ENCODE measurements around the gene ITFG1.

The ITFG1 gene

DNA sequence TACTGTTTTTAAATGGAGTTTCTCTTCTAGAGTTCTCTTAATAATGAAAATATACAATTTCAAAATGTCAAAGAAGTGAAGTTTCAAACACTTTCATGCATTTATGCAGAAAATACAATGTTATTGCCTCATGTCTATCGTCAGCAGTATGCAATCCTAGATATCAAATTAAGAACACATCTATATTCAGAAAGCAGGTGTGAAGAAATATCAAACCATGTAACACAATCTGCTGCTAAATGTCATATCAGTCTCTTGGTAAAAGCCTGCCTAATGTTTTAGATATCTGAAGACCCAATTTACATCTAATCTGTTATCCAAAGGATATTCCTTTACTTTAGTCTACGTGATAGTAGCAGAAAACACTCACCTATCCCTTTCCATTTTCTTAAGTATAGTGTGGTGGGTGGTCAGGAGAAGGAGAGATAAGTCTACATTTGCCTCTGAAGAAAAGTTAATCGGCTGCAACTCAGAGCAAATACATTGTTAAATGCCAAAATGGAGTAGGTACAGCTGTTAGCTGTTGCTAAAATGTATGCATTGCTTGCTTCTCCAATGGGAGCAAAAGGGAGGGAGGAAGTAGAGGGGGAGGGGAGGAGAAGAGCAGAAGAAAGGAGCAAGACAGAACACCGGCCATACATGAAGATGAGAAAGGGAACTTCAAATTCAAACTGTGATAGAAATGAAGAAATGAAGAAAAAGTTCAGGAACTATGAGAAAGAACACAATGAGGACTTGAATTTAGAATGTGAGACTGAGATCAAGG is 64.9 kb downstream of the ITFG1 start:
- peaks cover 11% of the 10 kb centered on the region; the same call in 1 of the 2 replicates for H3K36me3 ChIP-seq (ENCODE audit: insufficient read depth, low read length)
- H4K20me1 ChIP-seq (ENCODE audit: insufficient read depth, low read length, poor library complexity, severe bottlenecking) = no peaks in the 10 kb centered on the region
- H3K4me3 ChIP-seq (ENCODE audit: low read length, poor library complexity, severe bottlenecking) = no peak overlapping the region
- H3F3A ChIP-seq (ENCODE audit: low read depth) = no peaks in the 10 kb centered on the region
- H3K9ac ChIP-seq (ENCODE audit: low read depth, low read length, poor library complexity, severe bottlenecking) = no peak overlapping the region
- peaks cover 18% of the 10 kb centered on the region for H3K4me1 ChIP-seq (ENCODE audit: insufficient read depth, low read length, poor library complexity, severe bottlenecking)
- no peak for TF ChIP-seq EZH2phosphoT487 (IDR thresholded peaks at IDR 0.05; ENCODE audit: borderline replicate concordance)
- TF ChIP-seq, protein P1, sequence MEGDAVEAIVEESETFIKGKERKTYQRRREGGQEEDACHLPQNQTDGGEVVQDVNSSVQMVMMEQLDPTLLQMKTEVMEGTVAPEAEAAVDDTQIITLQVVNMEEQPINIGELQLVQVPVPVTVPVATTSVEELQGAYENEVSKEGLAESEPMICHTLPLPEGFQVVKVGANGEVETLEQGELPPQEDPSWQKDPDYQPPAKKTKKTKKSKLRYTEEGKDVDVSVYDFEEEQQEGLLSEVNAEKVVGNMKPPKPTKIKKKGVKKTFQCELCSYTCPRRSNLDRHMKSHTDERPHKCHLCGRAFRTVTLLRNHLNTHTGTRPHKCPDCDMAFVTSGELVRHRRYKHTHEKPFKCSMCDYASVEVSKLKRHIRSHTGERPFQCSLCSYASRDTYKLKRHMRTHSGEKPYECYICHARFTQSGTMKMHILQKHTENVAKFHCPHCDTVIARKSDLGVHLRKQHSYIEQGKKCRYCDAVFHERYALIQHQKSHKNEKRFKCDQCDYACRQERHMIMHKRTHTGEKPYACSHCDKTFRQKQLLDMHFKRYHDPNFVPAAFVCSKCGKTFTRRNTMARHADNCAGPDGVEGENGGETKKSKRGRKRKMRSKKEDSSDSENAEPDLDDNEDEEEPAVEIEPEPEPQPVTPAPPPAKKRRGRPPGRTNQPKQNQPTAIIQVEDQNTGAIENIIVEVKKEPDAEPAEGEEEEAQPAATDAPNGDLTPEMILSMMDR (conservative IDR thresholded peaks at IDR 0.05; ENCODE audit: low read length) = no peak
- no peaks in the 10 kb centered on the region for H3K79me2 ChIP-seq (ENCODE audit: insufficient read depth, low read length)
- H3K4me2 ChIP-seq (ENCODE audit: low read depth, low read length, poor library complexity, severe bottlenecking) = no peak overlapping the region
- no peaks in the 10 kb centered on the region for H3K27me3 ChIP-seq (ENCODE audit: insufficient read depth, low read length, poor library complexity, severe bottlenecking)
- H3K9me2 ChIP-seq (replicated peaks; ENCODE audit: low read depth, low read length) = no peaks in the 10 kb centered on the region
- no peak overlapping the region for H2AFZ ChIP-seq (ENCODE audit: low read length)
- no peaks in the 10 kb centered on the region for H3K9me3 ChIP-seq (ENCODE audit: insufficient read depth, low read depth, low read length)

DNA sequence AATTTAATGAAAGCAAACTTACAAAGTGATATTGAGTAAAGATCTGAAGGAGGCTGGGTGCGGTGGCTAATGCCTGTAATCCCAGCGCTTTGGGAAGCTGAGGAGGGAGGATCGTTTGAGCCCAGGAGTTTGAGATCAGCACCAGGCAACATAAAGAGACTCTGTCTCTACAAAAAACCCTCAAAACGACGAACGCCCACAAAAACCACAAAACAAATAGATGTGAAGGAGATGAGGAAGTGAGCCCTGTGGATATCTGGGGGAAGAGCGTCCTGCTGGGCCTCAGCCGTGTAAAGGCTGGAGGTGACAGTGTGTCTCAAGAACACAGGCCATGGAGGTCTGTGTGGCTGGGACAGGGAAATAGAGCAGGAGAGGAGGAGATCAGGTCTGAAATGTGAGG is 68.8 kb downstream of the ITFG1 start:
- no peak overlapping the region for H3K4me3 ChIP-seq (ENCODE audit: low read length, poor library complexity, severe bottlenecking)
- H3K9me2 ChIP-seq (replicated peaks; ENCODE audit: low read depth, low read length) = no peaks in the 10 kb centered on the region
- H3K9ac ChIP-seq (ENCODE audit: low read depth, low read length, poor library complexity, severe bottlenecking) = no peak overlapping the region
- H3K4me1 ChIP-seq (ENCODE audit: insufficient read depth, low read length, poor library complexity, severe bottlenecking) = peaks cover 11% of the 10 kb centered on the region
- no peaks in the 10 kb centered on the region for H3K79me2 ChIP-seq (ENCODE audit: insufficient read depth, low read length)
- H3F3A ChIP-seq (ENCODE audit: low read depth) = no peaks in the 10 kb centered on the region
- no peak for TF ChIP-seq EZH2phosphoT487 (IDR thresholded peaks at IDR 0.05; ENCODE audit: borderline replicate concordance)
- TF ChIP-seq, protein P1 (conservative IDR thresholded peaks at IDR 0.05; ENCODE audit: low read length) = no peak
- H3K36me3 ChIP-seq (ENCODE audit: insufficient read depth, low read length) = peaks cover 11% of the 10 kb centered on the region; the same call in 1 of the 2 replicates
- H3K27me3 ChIP-seq (ENCODE audit: insufficient read depth, low read length, poor library complexity, severe bottlenecking) = no peaks in the 10 kb centered on the region
- no peaks in the 10 kb centered on the region for H3K9me3 ChIP-seq (ENCODE audit: insufficient read depth, low read depth, low read length)
- no peak overlapping the region for H2AFZ ChIP-seq (ENCODE audit: low read length)
- H3K4me2 ChIP-seq (ENCODE audit: low read depth, low read length, poor library complexity, severe bottlenecking) = peak overlapping the region; percentile 27
- no peaks in the 10 kb centered on the region for H4K20me1 ChIP-seq (ENCODE audit: insufficient read depth, low read length, poor library complexity, severe bottlenecking)

GRCh38 chr16:47388705-47389104 is 72.2 kb downstream of the ITFG1 start:
- Histone ChIP-seq H3K79me2 (ENCODE audit: insufficient read depth, low read length) (no peaks in the 10 kb centered on the region), H3K4me2 (ENCODE audit: low read depth, low read length, poor library complexity, severe bottlenecking) (no peak overlapping the region), H3K4me3 (ENCODE audit: low read length, poor library complexity, severe bottlenecking) (no peak overlapping the region), H3K9me3 (ENCODE audit: insufficient read depth, low read depth, low read length) (no peaks in the 10 kb centered on the region), H4K20me1 (ENCODE audit: insufficient read depth, low read length, poor library complexity, severe bottlenecking) (no peaks in the 10 kb centered on the region), H3K36me3 (ENCODE audit: insufficient read depth, low read length) (peaks cover 2% of the 10 kb centered on the region; the same call in 1 of the 2 replicates), H3K9me2 (replicated peaks; ENCODE audit: low read depth, low read length) (no peaks in the 10 kb centered on the region), H3K4me1 (ENCODE audit: insufficient read depth, low read length, poor library complexity, severe bottlenecking) (peaks cover 11% of the 10 kb centered on the region), H3K9ac (ENCODE audit: low read depth, low read length, poor library complexity, severe bottlenecking) (no peak overlapping the region), H3K27me3 (ENCODE audit: insufficient read depth, low read length, poor library complexity, severe bottlenecking) (no peaks in the 10 kb centered on the region), H2AFZ (ENCODE audit: low read length) (no peak overlapping the region), H3F3A (ENCODE audit: low read depth) (no peaks in the 10 kb centered on the region)
- TF ChIP-seq EZH2phosphoT487 (IDR thresholded peaks at IDR 0.05; ENCODE audit: borderline replicate concordance) = no peak
- TF ChIP-seq, protein P1 (conservative IDR thresholded peaks at IDR 0.05; ENCODE audit: low read length) = no peak

Data from Loucy (cell line).